Adrenal gland (tissue), 12 donors: ENCODE results near the gene SF3A1. TPM values are rescaled to one million over a fixed set of nuclear protein-coding genes. Genes with fewer than 3 reads are reported as not detected.

Source experiments
- DNase-seq, 7 donors: peaks; one replicate each; pipeline ENCODE4 v3.0.0-alpha.2; 2019 to 2020
- H3K27ac ChIP-seq, 5 donors: fragments of 200-600 bp; sonication (generic) in 4 of 5; 1 replicate in 3 of 5; 2 replicates in 2 of 5; pipeline versions ENCODE4 v1.5.1 to v1.8.0; 2016 to 2020; ENCODE audit warnings: mild to moderate bottlenecking in 1 of 5
- H3K27me3 ChIP-seq: fragments of 200-600 bp; 2 replicates; pipeline ENCODE4 v1.8.0; 2021
- H3K36me3 ChIP-seq, 2 donors: fragments of 200-600 bp; replicated peaks in 1 of 2; 1 replicate in 1 of 2; 2 replicates in 1 of 2; pipeline versions ENCODE4 v1.5.1 to v1.8.0; 2018 to 2022
- H3K4me1 ChIP-seq, 2 donors: fragments of 200-600 bp; replicated peaks in 1 of 2; 1 replicate in 1 of 2; 2 replicates in 1 of 2; pipeline versions ENCODE4 v1.5.1 to v1.8.0; 2018 to 2021
- H3K4me3 ChIP-seq, 4 donors: fragments of 200-600 bp; sonication (generic) in 3 of 4; one replicate each; pipeline ENCODE4 v1.5.1; 2016 to 2018
- H3K9me3 ChIP-seq, 3 donors: fragments of 200-600 bp; sonication (generic) in 1 of 3; replicated peaks in 1 of 3; 1 replicate in 2 of 3; 2 replicates in 1 of 3; pipeline versions ENCODE4 v1.5.1 to v1.8.0; 2016 to 2021
- CTCF ChIP-seq, 6 experiments: fragments of 450-650 bp in 4 of 6; fragments of 200-600 bp in 2 of 6; sonication (generic) in 1 of 6; IDR thresholded peaks; 1 replicate in 5 of 6; 2 replicates in 1 of 6; pipeline versions ENCODE4 v1.5.1 to v1.8.0; 2016 to 2021; ENCODE audit warnings: antibody characterized with exemption in 6 of 6, mild to moderate bottlenecking in 2 of 6, moderate library complexity in 1 of 6
- POLR2A ChIP-seq, 2 donors: fragments of 450-650 bp; IDR thresholded peaks; one replicate each; pipeline ENCODE4 v1.6.1; 2017; ENCODE audit warnings: antibody characterized with exemption in 2 of 2, mild to moderate bottlenecking in 2 of 2, moderate library complexity in 1 of 2
- WGBS, 4 donors: extraction: QIAGEN DNeasy Blood & Tissue Kit in 2 of 4; methylation state at CpG; one replicate each; pipeline versions ENCODE4 v1.1.5 to v1.1.7; 2013 to 2017; 5-methylcytosine and 5-hydroxymethylcytosine counted together
- intact Hi-C, 2 donors: fragments of 100-400 bp; cut with DNase I; formaldehyde crosslinking; loops; one replicate each; pipeline versions ENCODE4 v1.14.1 to v1.15.0; 2022 to 2023
- polyA plus RNA-seq, 3 donors: library from polyadenylated mRNA; stranded (reverse); fragments of 200-250 nt in 2 of 3; fragments of 350-450 nt in 1 of 3; fragmentation: Illumina TruSeq in 1 of 3; extraction: RNeasy Lipid Tissue Mini Kit (QIAGEN cat#74804) in 1 of 3; gene quantifications; one replicate each; pipeline ENCODE4 v1.2.3, GENCODE V29; 2013 to 2014
- total RNA-seq, 9 donors: library from RNA; depleted of rRNA in 4 of 9; stranded (reverse); fragments of >200 nt in 4 of 9; fragments of 120-200 nt in 1 of 9; fragmentation: NEBNext Ultra II Directional in 1 of 9; extraction: Animal tissue kit (Norgen Biotek cat#: 25700) in 1 of 9; gene quantifications; one replicate each; pipeline versions ENCODE4 v1.1.0 to v1.2.4, GENCODE V29; 2013 to 2023
- donor health status: healthy with polysubstance abuse.
- donor health status: Bipolar disorder and iron deficiency.
- donor health status: DM: yes; HTN: yes; CAD: no.
- donor health status: DM: no; HTN: no; CAD: no.
- donor health status: DM: no; HTN: no; CAD: no.
- donor health status: DM: yes; HTN: yes; CAD: no.

The SF3A1 gene
- total and polyA plus RNA-seq, 12 donors, result 15.7 to 212 (median 107) TPM

GRCh38 chr22:30381264-30381663 is 24.6 kb upstream of the SF3A1 start:
- TF ChIP-seq CTCF (IDR thresholded peaks at IDR 0.05) (no peak), POLR2A (IDR thresholded peaks at IDR 0.05) (no peak)
- intact Hi-C loops, result loop anchor here in 1 of 2 donors (10.0 kb wide), 1 partner anchor 276 kb away; no protein-coding TSS in a partner anchor
- peaks cover 0 to 4% of the 10 kb centered on the region in 2 donors for H3K36me3 ChIP-seq

GRCh38 chr22:30380011-30380410 is 23.3 kb upstream of the SF3A1 start:
- 97 to 100% (median 97%) methylated on average over 8 to 20 of the region's 20 CpGs for WGBS, 4 donors
- Histone ChIP-seq H3K36me3 (peaks cover 0 to 4% of the 10 kb centered on the region in 2 donors), H3K4me1 (no peaks in the 10 kb centered on the region), H3K27me3 (no peaks in the 10 kb centered on the region), H3K27ac (no peak overlapping the region), H3K4me3 (no peak overlapping the region), H3K9me3 (no peaks in the 10 kb centered on the region)
- DNase-seq, result no peak
- intact Hi-C loops, result loop anchor here in 1 of 2 donors (10.0 kb wide), 1 partner anchor 275 kb away; no protein-coding TSS in a partner anchor
- TF ChIP-seq POLR2A (IDR thresholded peaks at IDR 0.05) (no peak), CTCF (IDR thresholded peaks at IDR 0.05) (no peak)

More at GRCh38 chr22:30381264-30381663, 24.6 kb upstream of the SF3A1 start:
- no peak for DNase-seq
- Histone ChIP-seq H3K4me1 (peaks cover 0 to 4% of the 10 kb centered on the region in 2 donors), H3K4me3 (no peak overlapping the region), H3K27ac (no peak overlapping the region), H3K9me3 (no peaks in the 10 kb centered on the region), H3K27me3 (no peaks in the 10 kb centered on the region)
- 87 to 90% (median 87%) methylated on average over 12 of the region's 12 CpGs for WGBS, 4 donors

- peaks cover 0 to 4% of the 10 kb centered on the region in 2 donors for H3K4me1 ChIP-seq
- H3K4me3 ChIP-seq, result no peak overlapping the region
- H3K9me3 ChIP-seq, result no peaks in the 10 kb centered on the region
- no peaks in the 10 kb centered on the region for H3K27me3 ChIP-seq
- WGBS, 4 donors, result 91 to 98% (median 93%) methylated on average over 7 to 13 of the region's 13 CpGs
- no peak for DNase-seq
- no peak overlapping the region for H3K27ac ChIP-seq
- TF ChIP-seq CTCF (IDR thresholded peaks at IDR 0.05) (no peak), POLR2A (IDR thresholded peaks at IDR 0.05) (no peak)
- intact Hi-C loops, result no loop called here
- H3K36me3 ChIP-seq, result no peaks in the 10 kb centered on the region
These were observed 18.7 kb upstream of the SF3A1 start for GRCh38 chr22:30375312-30375849.

GRCh38 chr22:30373331-30374325 is 16.9 kb upstream of the SF3A1 start:
- Histone ChIP-seq H3K27ac (no peak overlapping the region), H3K36me3 (no peaks in the 10 kb centered on the region), H3K4me3 (no peak overlapping the region), H3K9me3 (no peaks in the 10 kb centered on the region), H3K27me3 (no peaks in the 10 kb centered on the region), H3K4me1 (peaks cover 0 to 4% of the 10 kb centered on the region in 2 donors)
- intact Hi-C loops, result no loop called here
- no peak for DNase-seq
- 84 to 89% (median 88%) methylated on average over 21 to 33 of the region's 33 CpGs for WGBS, 4 donors
- TF ChIP-seq POLR2A (IDR thresholded peaks at IDR 0.05), result no peak
- TF ChIP-seq CTCF (IDR thresholded peaks at IDR 0.05), result no peak
